ENCODE measurements around the gene LAMC3. TPM values are rescaled to one million over a fixed set of nuclear protein-coding genes. Genes with fewer than 3 reads are reported as not detected.

LAMC3 gene
- total RNA-seq, 2 experiments from 2014 or later, result 0.19 to 2.2 TPM

DNA sequence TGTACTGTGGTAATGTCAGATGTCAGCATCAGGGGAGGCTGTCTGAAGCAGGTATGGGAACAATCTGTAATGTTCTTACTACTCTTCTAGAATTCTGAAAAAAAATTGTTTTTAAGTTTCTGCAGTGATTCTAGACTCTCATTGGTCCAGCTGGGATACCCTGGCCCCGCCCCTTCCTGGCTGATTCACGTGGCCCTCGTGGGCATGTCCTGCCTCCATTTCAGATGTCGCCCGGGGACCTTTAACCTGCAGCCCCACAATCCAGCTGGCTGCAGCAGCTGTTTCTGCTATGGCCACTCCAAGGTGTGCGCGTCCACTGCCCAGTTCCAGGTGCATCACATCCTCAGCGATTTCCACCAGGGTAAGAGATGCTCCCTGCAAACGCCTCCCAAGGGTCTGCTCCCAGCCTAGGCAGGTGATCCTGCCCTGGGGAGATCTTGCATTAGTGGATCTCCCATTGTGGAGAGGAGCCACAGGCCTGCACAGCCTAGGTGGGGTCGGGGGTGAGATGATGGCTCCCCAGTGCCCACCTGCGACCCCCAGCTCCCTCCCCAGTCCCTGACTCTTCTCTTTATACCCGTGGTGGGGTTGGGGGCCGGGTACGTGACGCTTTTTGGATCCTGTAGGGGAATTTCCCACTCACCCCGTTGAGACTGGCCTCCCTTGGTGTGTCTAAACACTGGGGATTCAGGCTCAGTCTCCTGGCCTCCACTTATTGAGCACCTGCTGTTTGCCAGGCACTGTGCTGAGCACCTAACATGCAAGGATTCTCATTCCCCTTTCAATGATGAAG is 36.5 kb downstream of the LAMC3 start:
- Histone ChIP-seq H3K4me1 (ENCODE audit: insufficient read depth, low read length, poor library complexity, severe bottlenecking) (peaks cover 15% of the 10 kb centered on the region), H2AFZ (ENCODE audit: low read length) (peak overlapping the region; percentile 46; the same call in 1 of the 2 replicates), H4K20me1 (ENCODE audit: insufficient read depth, low read length) (no peaks in the 10 kb centered on the region), H3K9me3 (ENCODE audit: low read length) (no peaks in the 10 kb centered on the region), H3K27ac (ENCODE audit: low read depth, low read length, poor library complexity, severe bottlenecking) (no peak overlapping the region), H3K4me3 (ENCODE audit: low read depth, low read length, poor library complexity, severe bottlenecking) (no peak overlapping the region), H3K79me2 (ENCODE audit: insufficient read depth, low read depth, low read length) (no peaks in the 10 kb centered on the region), H3K9me2 (ENCODE audit: insufficient read depth, low read length) (no peaks in the 10 kb centered on the region), H3K4me2 (ENCODE audit: low read length) (no peak overlapping the region), H3K36me3 (ENCODE audit: insufficient read depth, low read length) (no peaks in the 10 kb centered on the region)
- POLR2A ChIA-PET, result interaction anchor here (0.6 kb wide), 2 partner anchors 151 to 607 kb away, joined by 3 to 4 read pairs; no protein-coding TSS in a partner anchor
- TF ChIP-seq EZH2phosphoT487 (IDR thresholded peaks at IDR 0.05; ENCODE audit: borderline replicate concordance, low read depth, low read length), result no peak
- TF ChIP-seq, protein P1, sequence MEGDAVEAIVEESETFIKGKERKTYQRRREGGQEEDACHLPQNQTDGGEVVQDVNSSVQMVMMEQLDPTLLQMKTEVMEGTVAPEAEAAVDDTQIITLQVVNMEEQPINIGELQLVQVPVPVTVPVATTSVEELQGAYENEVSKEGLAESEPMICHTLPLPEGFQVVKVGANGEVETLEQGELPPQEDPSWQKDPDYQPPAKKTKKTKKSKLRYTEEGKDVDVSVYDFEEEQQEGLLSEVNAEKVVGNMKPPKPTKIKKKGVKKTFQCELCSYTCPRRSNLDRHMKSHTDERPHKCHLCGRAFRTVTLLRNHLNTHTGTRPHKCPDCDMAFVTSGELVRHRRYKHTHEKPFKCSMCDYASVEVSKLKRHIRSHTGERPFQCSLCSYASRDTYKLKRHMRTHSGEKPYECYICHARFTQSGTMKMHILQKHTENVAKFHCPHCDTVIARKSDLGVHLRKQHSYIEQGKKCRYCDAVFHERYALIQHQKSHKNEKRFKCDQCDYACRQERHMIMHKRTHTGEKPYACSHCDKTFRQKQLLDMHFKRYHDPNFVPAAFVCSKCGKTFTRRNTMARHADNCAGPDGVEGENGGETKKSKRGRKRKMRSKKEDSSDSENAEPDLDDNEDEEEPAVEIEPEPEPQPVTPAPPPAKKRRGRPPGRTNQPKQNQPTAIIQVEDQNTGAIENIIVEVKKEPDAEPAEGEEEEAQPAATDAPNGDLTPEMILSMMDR (conservative IDR thresholded peaks at IDR 0.05; ENCODE audit: low read length), result no peak
- CTCF ChIA-PET (ENCODE audit: unreplicated experiment), result no interaction called here
- intact Hi-C loops (cut with micrococcal nuclease; ENCODE audit: unreplicated experiment), result loop anchor here (1.0 to 10.0 kb wide), 4 partner anchors 48 to 331 kb away; no protein-coding TSS in a partner anchor
- DNase-seq (ENCODE audit: low spot score), result peak; percentile 25
- no TSS peak for BruUV-seq (replicated peaks)

DNA sequence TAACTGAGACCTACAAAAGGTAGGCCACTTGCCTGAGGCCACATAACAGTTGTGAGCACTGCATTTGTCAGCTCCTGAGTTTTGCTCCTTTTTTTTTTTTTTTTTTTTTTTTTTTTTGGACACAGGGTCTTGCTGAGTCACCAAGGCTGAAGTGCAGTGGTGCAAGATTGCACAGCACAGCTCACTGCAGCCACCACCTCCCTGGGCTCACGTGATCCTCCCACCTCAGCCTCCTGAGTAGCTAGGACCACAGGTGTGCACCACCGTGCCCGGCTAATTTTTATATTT is 37.1 kb downstream of the LAMC3 start:
- Histone ChIP-seq H2AFZ (ENCODE audit: low read length) (0 out of 2 replicates have a peak overlapping the region, but pooled peaks have one; percentile 46), H3K4me1 (ENCODE audit: insufficient read depth, low read length, poor library complexity, severe bottlenecking) (peaks cover 15% of the 10 kb centered on the region), H3K36me3 (ENCODE audit: insufficient read depth, low read length) (no peaks in the 10 kb centered on the region), H3K27ac (ENCODE audit: low read depth, low read length, poor library complexity, severe bottlenecking) (no peak overlapping the region), H3K9me2 (ENCODE audit: insufficient read depth, low read length) (no peaks in the 10 kb centered on the region), H3K4me2 (ENCODE audit: low read length) (no peak overlapping the region), H3K4me3 (ENCODE audit: low read depth, low read length, poor library complexity, severe bottlenecking) (no peak overlapping the region), H4K20me1 (ENCODE audit: insufficient read depth, low read length) (no peaks in the 10 kb centered on the region), H3K9me3 (ENCODE audit: low read length) (no peaks in the 10 kb centered on the region), H3K79me2 (ENCODE audit: insufficient read depth, low read depth, low read length) (no peaks in the 10 kb centered on the region)
- intact Hi-C loops (cut with micrococcal nuclease; ENCODE audit: unreplicated experiment), result loop anchor here (1.0 to 10.0 kb wide), 4 partner anchors 49 to 331 kb away; no protein-coding TSS in a partner anchor
- TF ChIP-seq, protein P1 (conservative IDR thresholded peaks at IDR 0.05; ENCODE audit: low read length), result no peak
- TF ChIP-seq EZH2phosphoT487 (IDR thresholded peaks at IDR 0.05; ENCODE audit: borderline replicate concordance, low read depth, low read length), result no peak
- CTCF ChIA-PET (ENCODE audit: unreplicated experiment), result interaction anchor here (0.6 kb wide), 2 partner anchors 45 to 321 kb away, joined by 3 read pairs; no protein-coding TSS in a partner anchor
- BruUV-seq (replicated peaks), result no TSS peak
- DNase-seq (ENCODE audit: low spot score), result no peak
- POLR2A ChIA-PET, result interaction anchor here (0.6 kb wide), 1 partner anchor 606 kb away, joined by 4 read pairs; no protein-coding TSS in a partner anchor
